Activated T-cell treated with anti-CD3 and anti-CD28 coated beads, Interleukin-2, amount 50 U/mL, for 1 hour (primary cell): Measurements from ENCODE around the gene IFNA5.

Experiments
- DNase-seq: peaks from one replicate; pipeline ENCODE4 v3.0.0-alpha.2; 2020

The IFNA5 gene

DNA sequence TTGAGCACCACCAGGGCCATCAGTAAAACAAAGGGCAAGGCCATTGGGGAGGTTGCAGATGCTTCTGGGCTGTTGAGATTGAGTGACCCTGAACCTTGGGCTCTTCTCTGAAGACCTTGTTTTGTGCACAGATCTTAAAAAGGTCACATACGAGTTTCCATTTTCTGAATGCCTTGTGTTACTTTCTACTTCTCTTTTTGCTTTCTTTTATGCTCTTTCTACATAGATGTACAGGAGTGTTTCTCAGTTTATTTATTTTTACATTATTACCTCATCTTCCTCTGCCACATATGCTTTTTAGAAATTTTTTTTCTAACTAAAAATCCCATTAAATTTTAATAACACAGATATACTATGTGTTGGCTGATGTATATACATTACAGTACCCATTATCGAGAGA is at the start of gene IFNA5:
TSS of gene IFNA5 (minus strand) at position 101 of the 400 bp plus-strand sequence. CDS start at position 44, 57 bp downstream.
- DNase-seq = no peak

DNA sequence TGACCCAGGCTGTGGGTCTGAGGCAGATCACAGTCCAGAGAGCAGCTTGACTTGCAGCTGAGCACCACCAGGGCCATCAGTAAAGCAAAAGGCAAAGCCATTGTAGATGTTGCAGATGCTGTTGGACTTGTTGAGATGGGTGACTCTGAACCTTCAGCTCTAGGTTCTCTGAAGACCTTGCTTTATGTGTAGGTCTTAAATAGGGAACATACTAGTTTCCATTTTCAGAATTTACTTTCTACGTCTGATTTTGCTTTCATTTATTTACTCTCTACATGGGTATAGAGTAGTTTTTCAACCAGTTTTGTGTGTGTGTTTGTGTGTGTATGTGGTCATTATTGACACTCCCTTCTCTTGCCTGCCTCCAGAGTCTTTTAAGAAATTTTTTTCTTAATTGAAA is 45.7 kb upstream of the IFNA5 start, which contains the start of gene IFNA6:
TSS of gene IFNA6 (minus strand) at position 101 of the 400 bp plus-strand sequence. CDS start at position 101, 0 bp downstream.
- no peak for DNase-seq

DNA sequence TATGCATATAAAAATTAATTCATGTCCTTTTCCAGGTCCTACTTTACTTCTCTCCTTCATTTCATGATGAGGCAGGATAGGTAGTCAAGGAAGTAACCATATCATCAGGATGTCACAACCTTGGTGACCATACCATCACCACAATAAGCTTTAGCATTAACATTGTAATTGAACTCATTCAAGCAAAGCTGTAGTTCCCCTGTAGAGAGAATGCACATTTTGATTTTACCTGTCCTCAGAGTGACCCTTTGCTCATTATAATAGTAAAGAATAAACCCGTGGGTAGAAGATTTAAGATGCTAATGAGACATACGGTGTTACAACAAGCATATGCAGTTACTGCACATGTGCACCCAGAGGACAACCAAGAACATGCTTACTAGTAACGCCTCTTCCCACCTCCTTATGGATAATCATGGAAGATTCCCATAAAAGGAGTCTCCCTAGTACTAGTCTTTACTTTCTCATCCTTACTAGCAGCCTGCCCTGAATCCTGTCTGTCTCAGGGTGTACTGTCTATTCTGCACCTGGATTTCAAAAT is 43.4 kb upstream of the IFNA5 start:
- no peak for DNase-seq

DNA sequence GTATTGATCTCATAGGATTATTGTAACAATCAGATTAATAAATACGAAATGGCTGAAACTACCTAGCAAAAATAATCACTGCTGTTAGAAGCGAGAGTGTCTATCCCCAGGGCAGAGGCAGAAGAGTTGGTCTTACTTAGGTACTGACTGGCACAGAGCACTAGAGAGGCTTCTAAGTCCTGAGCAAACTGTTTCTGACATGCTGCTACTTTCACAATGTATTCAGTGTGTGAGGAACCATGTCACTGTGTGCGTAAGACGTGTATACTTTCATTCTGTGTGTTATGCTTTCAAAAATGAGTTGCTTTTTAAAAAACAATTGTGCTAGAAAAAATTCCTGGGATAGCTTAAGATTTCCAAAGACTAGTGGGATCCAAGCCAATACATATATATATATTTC is 35.6 kb upstream of the IFNA5 start:
- DNase-seq = no peak

DNA sequence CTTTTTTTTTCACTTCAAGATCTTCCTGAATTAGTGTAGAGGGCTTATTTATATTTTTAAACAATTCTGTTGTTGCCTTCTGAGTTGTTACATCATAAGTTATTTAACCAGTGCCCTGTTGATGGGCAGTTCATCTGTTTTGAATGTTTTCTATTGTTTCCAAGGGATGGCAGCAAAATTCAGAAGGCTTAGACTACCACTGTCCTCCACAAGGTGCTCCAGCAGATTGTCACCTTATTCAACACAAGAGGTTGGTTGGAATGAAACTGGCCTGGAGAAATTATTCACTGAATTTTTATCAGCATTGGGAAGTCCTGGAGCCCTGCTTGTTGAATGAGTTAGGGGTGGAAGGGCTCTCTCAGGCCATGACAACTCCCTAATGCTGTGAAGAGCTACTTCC is 31.3 kb upstream of the IFNA5 start:
- DNase-seq = no peak

DNA sequence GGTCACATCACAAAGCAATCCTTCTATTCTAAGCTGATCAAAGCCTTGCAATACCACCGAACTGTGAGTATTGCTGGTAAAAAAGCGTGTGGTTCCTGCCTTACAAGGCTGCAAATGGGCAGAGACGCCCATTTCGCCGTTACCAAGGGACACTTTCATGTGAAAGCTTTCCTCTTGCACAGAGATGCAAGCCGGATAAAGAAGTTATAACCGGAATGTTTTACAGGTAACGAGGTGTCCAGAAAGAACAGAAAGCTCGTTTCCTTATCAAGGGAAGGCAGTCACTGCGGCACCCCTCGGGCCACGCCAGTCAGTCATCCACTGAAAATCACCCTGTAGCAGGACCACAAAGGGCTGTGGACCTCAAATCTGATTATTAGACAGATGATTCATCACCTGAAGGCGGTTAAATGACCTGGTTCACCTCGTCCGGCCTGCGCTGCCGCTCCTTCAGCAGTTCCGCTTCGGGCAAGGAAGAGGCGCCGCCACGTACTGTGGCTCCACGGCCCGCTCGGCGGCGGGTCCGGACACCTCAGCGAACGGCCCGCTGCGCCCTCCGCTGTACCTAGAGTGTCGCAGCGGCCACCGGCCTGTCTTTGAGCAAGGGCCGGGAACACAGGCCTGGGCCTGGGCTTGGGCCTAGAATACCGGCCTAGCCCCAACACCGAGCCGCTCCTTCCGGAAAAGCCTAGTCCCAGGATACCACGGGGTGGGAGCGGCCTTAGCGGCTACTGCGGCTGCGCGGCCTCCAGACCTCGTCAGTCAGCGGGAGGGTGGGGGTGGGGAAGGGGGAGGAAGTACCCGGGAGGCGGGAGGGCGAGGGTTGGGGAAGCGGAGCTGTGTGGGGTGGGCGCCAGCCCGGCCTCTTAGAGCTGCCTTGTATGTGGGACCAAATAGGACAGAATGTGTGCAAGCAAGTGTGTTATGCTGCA is 29.9 kb upstream of the IFNA5 start, which contains the start of gene KLHL9:
TSS of gene KLHL9 (minus strand) at position 704 of the 932 bp plus-strand sequence. CDS start at position 159, 545 bp downstream.
- peak; percentile 85 for DNase-seq

DNA sequence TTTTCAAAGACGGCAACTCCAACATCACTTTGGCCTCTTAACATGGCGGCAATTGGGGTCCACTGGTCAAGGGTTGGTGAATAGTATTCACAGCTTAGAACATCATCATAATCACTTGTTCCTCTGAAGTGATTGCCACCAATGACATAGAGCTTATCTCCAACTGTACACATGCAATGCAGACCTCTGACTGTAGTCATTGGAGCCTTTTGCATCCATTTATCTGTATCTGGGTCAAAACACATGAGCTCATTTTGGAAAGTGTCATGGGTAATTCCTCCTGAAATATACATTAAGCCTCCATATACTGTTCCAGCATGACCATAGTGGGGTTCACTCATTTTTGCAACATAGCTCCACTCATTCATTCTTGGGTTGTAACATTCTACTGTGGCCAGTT is 28.1 kb upstream of the IFNA5 start:
- no peak for DNase-seq

DNA sequence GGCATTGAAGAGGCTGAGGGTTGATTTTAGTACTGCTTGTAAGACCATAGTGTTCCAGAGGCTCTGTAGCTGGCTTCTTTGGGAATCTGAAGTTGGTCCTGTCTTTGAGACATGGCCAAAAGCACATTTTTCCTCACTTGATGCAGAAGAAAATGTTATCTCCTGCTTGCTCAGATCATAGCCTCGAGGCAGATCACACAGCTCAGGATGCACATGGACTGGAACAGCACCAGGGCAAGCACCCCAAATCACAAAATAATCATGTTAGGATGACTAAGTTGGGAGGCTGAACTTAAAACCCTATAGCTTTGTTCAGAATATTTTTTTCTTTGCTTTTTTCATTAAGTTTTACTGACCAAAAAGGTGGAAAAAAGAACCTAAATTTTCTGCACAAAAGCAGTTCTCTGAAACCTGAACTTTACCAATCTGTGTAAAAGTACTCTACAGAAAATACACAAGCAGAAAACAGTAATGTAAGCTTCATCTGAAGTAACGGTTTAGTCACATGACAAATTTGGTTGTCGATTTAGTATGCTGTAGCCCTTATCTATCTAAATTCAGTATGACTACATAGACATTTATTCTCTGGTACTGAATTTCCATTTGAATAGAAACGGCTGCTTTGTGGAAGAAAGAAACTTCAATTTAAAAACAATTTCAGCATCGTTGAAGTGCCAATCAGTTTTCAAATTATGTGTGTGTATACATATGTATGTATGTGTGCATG is 26.7 kb upstream of the IFNA5 start:
- no peak for DNase-seq

DNA sequence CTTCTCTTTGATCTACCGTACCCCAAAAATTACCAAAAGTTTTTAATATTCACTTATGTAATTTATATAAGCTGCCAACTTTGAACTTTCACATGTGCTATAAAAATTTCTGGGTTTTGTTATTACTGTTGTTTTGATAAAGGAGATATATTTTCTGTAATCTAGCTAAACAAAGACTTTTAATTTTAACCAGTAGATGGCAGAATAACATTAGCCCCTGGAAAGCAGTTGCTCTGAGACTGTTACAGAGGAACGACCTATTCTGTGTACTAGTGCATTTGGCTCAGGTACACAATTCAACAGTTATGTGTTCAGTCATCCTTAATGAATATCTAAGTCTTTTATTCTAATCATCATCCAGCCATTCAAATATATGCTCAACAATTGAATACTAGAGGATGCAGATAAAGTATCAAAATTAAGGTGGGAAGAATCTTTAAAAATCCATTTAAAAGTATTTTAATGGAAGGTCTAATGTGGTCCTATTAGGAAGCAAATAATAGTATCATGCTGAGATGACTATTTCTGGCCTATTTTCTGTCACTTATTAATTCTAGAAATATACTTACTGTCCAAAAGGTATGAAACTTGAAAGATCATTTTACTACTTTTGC is 21.5 kb upstream of the IFNA5 start:
- no peak for DNase-seq

DNA sequence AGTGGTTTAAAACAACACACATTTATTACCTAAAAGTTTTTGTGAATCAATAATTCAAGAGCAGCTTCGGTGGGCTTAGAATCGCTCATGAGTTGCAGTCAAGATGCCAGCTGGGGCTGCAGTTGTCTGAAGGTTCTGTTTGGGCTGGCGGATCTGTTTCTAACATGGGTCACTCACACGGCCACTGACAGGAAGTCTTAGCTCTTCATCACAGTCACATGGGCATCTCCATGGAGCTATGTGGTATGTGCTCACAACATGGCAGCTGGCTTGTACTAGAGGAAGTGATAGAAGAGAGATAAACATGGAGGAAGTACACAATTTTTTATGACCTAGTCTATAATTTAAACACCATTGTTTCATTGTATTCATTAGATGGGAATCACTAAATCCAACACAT is 18.9 kb upstream of the IFNA5 start:
- DNase-seq = no peak

DNA sequence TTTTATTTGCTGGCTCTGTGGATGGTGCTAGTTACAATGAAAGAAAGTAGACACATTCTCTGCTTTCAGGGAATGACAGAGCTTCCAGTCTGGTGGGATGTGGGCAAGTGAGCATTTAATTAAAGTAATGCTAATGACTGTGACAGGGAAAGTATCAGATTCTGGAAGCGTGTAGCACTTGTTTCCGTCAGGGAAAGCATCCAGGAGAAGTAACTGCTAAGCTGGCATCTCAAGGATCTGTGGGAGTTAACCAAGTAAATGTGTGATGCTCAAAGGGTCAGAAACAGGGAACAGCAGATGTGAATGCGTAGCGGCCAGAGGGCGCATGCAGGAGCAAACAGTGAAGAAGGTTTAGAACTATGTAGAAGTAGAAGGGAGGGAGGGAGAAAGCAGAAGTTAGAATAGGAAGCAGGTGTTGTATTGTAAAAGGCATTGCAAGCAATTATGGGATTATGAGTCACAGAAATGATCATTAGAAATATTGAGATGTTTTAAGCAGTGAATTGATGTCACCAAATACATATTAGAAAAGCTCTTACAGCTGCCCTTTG is 17.9 kb upstream of the IFNA5 start:
- no peak for DNase-seq

DNA sequence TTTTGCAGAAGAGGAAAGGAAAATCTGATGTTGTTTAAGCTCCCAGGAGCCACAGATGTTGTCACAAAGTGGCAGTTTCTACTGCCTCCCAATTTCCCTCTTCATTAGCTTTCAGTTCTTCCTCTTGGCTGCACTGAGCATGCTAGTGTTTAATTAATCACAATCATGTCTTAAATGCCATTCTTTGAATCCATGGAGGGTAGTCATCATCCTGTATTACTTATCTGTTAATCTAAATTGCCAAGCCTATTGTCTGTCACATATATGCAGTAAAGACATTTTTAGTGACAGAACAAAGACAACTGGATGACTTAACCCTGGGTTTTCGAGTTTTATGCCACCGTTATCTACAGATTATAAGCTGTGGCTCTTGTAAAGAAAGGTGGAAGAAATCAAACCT is 15.4 kb upstream of the IFNA5 start:
- no peak for DNase-seq

DNA sequence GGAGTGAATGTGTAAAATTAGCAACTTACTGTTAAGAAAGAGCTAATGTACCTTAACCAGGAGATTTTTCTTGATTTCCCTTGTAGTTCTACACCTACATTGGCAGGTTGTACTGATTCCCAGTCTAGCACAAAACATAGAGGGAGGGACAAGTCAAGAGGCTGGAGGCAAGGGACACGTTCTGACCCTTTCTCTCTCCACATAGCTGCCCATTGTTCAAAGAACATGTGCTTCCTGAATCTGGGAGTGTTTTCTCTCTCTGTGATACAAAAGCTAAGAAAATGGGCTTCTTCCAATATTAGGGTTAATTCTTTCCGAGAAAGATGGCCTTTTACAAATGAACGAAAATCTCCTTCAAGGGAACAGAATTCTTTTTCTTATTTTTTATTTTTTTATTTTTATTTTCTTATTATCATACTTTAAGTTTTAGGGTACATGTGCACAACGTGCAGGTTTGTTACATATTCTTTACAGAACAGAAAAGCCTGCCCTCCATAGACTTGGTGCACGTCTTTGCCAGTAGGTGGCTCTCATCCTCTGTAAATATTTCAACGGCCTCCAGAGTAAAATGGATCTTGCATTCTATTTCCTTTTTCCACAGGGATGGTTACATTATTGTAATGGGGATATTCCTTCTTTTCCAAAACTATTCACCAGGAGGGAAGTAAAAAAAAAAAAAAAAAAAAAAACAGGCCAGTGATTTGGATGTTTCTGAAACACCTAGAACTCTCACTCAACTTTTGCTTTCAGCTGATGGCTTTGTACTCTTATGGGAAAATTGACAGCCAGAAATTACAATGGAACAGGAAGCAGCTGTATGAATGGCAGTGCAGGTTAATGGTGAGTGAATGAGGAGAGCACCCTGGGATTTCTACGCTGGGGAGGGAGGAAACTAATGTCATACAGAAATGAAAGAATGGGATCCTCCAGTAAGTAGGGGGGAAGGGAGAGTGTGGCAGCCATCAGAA is 13.1 kb upstream of the IFNA5 start:
- no peak for DNase-seq

DNA sequence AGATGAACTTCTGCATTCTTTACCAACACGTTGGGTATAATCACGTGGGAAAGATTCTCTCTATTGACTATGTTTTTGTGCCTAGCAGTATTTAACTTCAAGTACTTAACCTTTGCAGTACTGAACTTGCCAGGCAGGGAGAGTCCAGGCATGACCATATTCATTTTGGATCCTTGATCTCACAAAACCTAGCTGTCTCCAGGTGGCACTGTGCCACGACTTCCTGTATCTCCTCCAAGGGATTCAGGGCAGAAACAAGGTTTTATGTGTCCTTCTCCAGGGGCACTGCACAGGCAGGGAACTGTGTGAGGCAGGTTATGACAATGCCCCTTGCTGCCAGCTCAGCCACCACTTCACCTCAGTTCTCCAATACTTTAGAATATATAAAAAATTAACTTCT is 11.7 kb upstream of the IFNA5 start:
- no peak for DNase-seq

DNA sequence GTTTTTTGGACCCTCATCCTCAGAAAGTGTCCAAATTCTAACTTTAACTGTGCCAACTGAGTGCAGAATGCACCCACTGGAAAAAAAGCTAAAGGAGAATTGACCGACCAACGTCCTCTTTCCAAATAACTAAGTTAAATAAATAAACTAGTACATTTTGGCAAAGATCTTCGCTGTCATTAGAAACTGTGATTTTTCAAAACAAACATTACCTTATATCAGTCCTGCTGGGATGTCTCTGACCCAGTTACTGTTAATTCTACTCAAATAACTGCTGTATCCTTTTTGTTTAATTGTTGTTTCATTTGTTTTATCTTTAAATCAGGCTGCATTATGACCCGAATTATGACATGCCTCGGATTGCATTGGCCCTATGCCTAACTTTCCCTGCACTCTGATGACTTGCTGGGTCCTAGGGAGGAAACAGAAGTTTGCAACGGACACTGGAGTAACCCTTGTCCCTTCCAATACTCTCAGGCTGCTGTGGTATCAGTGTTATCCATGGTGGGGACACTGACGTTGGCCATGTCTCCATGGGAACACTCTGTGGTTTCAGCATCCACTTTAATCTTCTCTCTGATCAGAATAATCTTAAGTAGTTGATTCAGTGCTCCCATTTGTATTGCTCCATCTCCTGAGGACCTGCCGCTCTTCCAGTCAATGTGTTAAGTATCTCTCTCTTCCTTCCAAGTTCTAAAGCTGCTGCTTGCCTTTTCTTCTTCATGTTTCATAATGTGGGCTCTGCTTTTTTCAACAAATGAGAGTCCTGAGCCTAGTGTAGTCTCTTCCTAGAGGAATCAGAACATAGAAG is 11.1 kb upstream of the IFNA5 start:
- no peak for DNase-seq

DNA sequence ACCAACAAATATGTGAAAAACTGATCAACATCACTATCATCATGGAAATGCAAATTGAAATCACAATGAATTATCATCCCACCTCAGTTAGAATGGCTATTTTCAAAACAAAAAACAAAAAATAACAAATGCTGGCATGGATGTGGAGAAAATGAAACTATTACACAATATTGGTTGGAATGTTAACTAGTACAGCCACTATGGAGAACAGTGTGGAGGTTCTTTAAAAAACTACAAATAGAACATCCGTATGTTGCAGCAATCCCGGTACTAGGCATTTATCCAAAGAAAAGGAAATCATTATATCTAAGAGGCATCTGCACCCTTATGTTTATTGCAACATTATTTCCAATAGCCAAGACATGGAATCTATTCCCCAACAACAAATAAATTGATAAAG is 9.0 kb upstream of the IFNA5 start:
- DNase-seq = no peak

DNA sequence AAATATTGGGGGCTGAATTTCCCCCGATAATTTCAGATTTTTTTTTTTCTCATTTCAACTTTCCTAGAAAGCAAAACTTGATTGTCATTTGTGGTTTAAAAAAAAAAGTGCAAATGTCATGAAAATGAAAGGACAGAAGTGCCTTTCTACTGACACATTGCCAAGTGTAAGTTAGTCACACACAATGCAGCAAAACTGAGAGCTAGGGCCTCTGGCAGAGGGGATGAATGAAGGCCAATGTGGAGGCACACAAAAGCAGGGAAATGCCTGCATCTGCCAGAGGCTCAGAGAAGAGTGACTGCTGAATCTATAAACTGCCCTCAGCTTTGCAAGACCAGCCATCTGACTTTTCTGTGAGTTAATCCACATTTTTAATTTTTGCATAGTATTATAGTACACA is 6.8 kb upstream of the IFNA5 start:
- DNase-seq = no peak

DNA sequence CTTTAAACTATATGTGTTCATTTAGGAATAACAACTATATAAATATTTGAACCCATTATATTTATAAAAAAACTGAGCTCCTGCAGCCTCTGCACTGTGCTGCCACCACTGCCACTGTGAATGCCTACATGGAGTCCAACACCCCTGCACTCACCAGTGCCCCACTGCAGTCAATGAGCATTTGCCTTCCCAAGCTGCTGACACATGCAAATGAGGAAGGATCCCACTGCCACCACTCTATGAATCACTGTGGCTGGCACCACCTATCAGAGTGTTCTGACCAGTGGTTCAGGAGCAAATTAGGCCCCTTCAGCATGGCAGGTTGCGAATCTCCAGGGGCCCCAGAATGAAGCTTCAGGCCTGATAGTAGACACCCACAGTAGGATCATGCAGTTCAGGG is 9.1 kb downstream of the IFNA5 start:
- DNase-seq = no peak

DNA sequence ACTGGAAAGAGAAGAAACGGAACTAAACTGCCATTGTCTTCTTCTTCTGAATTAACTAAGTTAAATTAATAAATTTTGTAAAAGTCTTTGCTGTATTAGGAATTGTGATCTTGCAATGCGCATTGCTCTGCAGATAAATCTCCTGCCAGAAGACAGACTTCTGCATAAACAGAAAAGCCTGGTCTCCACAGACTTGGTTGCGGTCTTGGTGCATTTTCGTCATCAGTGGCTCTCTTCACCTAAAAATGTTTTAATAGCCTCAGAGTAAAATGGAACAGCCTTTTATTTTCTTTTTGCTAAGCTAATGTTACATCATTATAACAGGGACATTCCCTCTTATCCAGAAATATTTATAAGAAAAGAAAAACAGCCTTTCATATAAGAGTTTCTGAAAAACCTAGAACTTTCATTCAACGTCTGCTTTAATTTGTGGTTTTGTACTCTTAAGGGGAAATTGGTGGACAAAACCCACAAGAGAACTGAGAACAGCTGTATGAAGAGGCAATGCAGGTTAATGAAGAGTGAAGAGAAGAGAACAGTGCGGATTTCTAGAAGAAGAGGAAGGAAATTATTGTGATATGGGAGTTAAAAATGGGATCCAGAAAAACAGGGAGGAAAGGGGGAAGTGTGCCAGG is 10.1 kb downstream of the IFNA5 start:
- no peak for DNase-seq

DNA sequence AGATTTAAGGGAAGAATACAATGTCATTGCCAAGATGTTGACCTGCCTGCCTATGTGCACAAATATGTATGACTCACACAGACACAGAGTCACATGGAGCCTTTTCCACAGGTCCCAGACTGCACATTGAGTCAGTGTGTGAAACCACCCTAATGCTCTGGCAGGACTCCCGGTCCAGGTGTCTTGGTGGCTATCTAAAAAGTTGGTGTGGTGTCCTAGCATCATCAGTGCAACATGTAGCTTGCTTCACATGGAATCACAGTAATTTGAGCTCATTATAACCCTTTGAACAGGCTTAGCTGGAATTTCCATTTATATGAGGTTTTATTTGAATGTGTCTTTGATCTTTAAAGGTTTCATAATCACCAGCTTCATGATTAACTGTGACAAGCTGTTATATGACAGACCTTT is 10.7 kb downstream of the IFNA5 start:
- DNase-seq = no peak
